ENCODE data around the gene KRTAP9-7.

KRTAP9-7 gene

GRCh38 chr17:41308251-41308917 lies 32.9 kb downstream of the KRTAP9-7 start:
- H3K36me3 Mint-ChIP-seq (ENCODE audit: low read depth), result no peaks in the 10 kb centered on the region
- H3K9me3 Mint-ChIP-seq, result no peaks in the 10 kb centered on the region
- DNase-seq, result no peak
- no peak overlapping the region for H3K4me3 Mint-ChIP-seq
- TF ChIP-seq CTCF (IDR thresholded peaks at IDR 0.05), result no peak
- no peak overlapping the region for H3K27ac Mint-ChIP-seq
- no peaks in the 10 kb centered on the region for H3K4me1 Mint-ChIP-seq
- peaks cover 14% of the 10 kb centered on the region for H3K27me3 Mint-ChIP-seq (ENCODE audit: low read depth, poor library complexity)

- TF ChIP-seq CTCF (IDR thresholded peaks at IDR 0.05), result no peak
- Mint-ChIP-seq H3K4me3 (no peak within 1 kb of the TSS), H3K4me1 (no peaks in the 10 kb centered on the region), H3K27ac (no peak within 1 kb of the TSS), H3K36me3 (ENCODE audit: low read depth) (no peaks in the 10 kb centered on the region), H3K27me3 (ENCODE audit: low read depth, poor library complexity) (peaks cover 16% of the 10 kb centered on the region), H3K9me3 (no peaks in the 10 kb centered on the region)
- DNase-seq, result no peak
These were observed 33.4 kb downstream of the KRTAP9-7 start, which contains the start of gene KRTAP16-1 for GRCh38 chr17:41308918-41309359. Gene KRTAP16-1, minus strand, starts transcription at chr17:41309309. Its CDS starts 56 bp downstream, at chr17:41309253.

DNA sequence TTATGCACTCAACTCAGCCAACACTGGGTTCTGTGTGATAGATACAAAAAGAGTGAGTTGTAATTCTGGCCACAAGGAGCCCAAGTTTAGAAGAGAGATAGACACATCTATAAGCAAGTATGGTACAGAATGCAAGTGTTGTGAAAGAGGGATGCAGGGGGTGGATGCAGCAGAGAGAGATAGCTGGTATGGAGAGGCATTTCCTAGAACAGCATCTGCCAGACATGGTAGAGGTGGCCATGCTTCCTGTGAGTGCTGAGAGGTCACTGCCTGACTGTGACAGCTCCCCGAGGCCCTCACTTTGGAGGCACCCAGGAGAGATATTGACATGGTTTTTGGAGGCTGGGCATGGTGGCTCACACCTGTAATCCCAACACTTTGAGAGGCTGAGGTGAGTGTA lies 35.6 kb downstream of the KRTAP9-7 start:
- no peaks in the 10 kb centered on the region for H3K36me3 Mint-ChIP-seq (ENCODE audit: low read depth)
- H3K9me3 Mint-ChIP-seq, result no peaks in the 10 kb centered on the region
- no peak overlapping the region for H3K4me3 Mint-ChIP-seq
- H3K27me3 Mint-ChIP-seq (ENCODE audit: low read depth, poor library complexity), result peaks cover 22% of the 10 kb centered on the region
- DNase-seq, result no peak
- no peak for TF ChIP-seq CTCF (IDR thresholded peaks at IDR 0.05)
- no peaks in the 10 kb centered on the region for H3K4me1 Mint-ChIP-seq
- H3K27ac Mint-ChIP-seq, result no peak overlapping the region

- H3K9me3 Mint-ChIP-seq, result peaks cover 19% of the 10 kb centered on the region
- no peaks in the 10 kb centered on the region for H3K4me1 Mint-ChIP-seq
- DNase-seq, result no peak
- H3K36me3 Mint-ChIP-seq (ENCODE audit: low read depth), result peaks cover 5% of the 10 kb centered on the region
- no peak within 1 kb of the TSS for H3K4me3 Mint-ChIP-seq
- H3K27ac Mint-ChIP-seq, result no peak within 1 kb of the TSS
- H3K27me3 Mint-ChIP-seq (ENCODE audit: low read depth, poor library complexity), result peaks cover 18% of the 10 kb centered on the region
- TF ChIP-seq CTCF (IDR thresholded peaks at IDR 0.05), result no peak
These were observed 39.8 kb downstream of the KRTAP9-7 start, which contains the start of gene KRTAP17-1 for GRCh38 chr17:41315204-41315794. Gene KRTAP17-1, minus strand, starts transcription at chr17:41315710. Its CDS starts 60 bp downstream, at chr17:41315650.

GRCh38 chr17:41315814-41316445 lies 40.4 kb downstream of the KRTAP9-7 start:
- Mint-ChIP-seq H3K4me3 (no peak overlapping the region), H3K9me3 (peaks cover 25% of the 10 kb centered on the region), H3K27ac (no peak overlapping the region), H3K36me3 (ENCODE audit: low read depth) (peaks cover 5% of the 10 kb centered on the region), H3K4me1 (no peaks in the 10 kb centered on the region), H3K27me3 (ENCODE audit: low read depth, poor library complexity) (peaks cover 18% of the 10 kb centered on the region)
- no peak for TF ChIP-seq CTCF (IDR thresholded peaks at IDR 0.05)
- no peak for DNase-seq

Data from nephron progenitor cell (in vitro differentiated cells).